MM.1S (cell line): ENCODE measurements around the gene ADGRL3.
"Not testable (repeated sequence)": the region's sequence is repeated elsewhere in the genome, so short reads cannot be mapped to it uniquely, and the experiment has no call there.

Experiments
- DNase-seq: peaks from one replicate; pipeline ENCODE4 v3.0.0-alpha.2; 2015
- H2AFZ ChIP-seq: fragments of 300-600 bp; sonication (generic); 2 replicates; pipeline ENCODE4 v1.6.0; 2016; ENCODE audit warnings: antibody characterized with exemption, low read length
- H3F3A ChIP-seq: fragments of 300-600 bp; sonication (generic); 2 replicates; pipeline ENCODE4 v1.6.1; 2016; ENCODE audit warnings: mild to moderate bottlenecking, antibody characterized with exemption, low read length, moderate library complexity, mixed read lengths; ENCODE audit not compliant: insufficient read depth
- H3K27ac ChIP-seq: fragments of 300-600 bp; sonication (generic); 2 replicates; pipeline ENCODE4 v1.5.1; 2016; ENCODE audit warnings: mild to moderate bottlenecking, low read length
- H3K27me3 ChIP-seq: fragments of 300-600 bp; sonication (generic); replicated peaks from 2 replicates; pipeline ENCODE4 v1.6.0; 2016; ENCODE audit warnings: low read length; ENCODE audit not compliant: insufficient read depth
- H3K36me3 ChIP-seq: fragments of 300-600 bp; sonication (generic); replicated peaks from 2 replicates; pipeline ENCODE4 v1.6.1; 2016; ENCODE audit warnings: mild to moderate bottlenecking, low read length, mixed read lengths; ENCODE audit not compliant: insufficient read depth
- H3K4me1 ChIP-seq: fragments of 300-600 bp; sonication (generic); 2 replicates; pipeline ENCODE4 v1.6.1; 2016; ENCODE audit warnings: low read length, mixed read lengths
- H3K4me2 ChIP-seq: fragments of 300-600 bp; sonication (generic); 2 replicates; pipeline ENCODE4 v1.6.0; 2016; ENCODE audit warnings: low read depth, low read length
- H3K4me3 ChIP-seq: fragments of 300-600 bp; sonication (generic); 2 replicates; pipeline ENCODE4 v1.5.1; 2016; ENCODE audit warnings: low read length, mixed read lengths
- H3K79me2 ChIP-seq: fragments of 300-600 bp; sonication (generic); 2 replicates; pipeline ENCODE4 v1.6.1; 2016; ENCODE audit warnings: mixed run types, low read length, mixed read lengths
- H3K9ac ChIP-seq: fragments of 300-600 bp; sonication (generic); 2 replicates; pipeline ENCODE4 v1.6.1; 2016; ENCODE audit warnings: low read length, mixed read lengths
- H3K9me2 ChIP-seq: fragments of 300-600 bp; sonication (generic); replicated peaks from 2 replicates; pipeline ENCODE4 v1.6.1; 2016; ENCODE audit warnings: mild to moderate bottlenecking, low read length, mixed read lengths; ENCODE audit not compliant: insufficient read depth
- H3K9me3 ChIP-seq: fragments of 300-600 bp; sonication (generic); replicated peaks from 2 replicates; pipeline ENCODE4 v1.6.1; 2016; ENCODE audit warnings: mild to moderate bottlenecking, low read length, mixed read lengths; ENCODE audit not compliant: insufficient read depth
- H4K20me1 ChIP-seq: fragments of 300-600 bp; sonication (generic); 2 replicates; pipeline ENCODE4 v1.6.1; 2016; ENCODE audit warnings: mild to moderate bottlenecking, low read length, moderate library complexity, mixed read lengths; ENCODE audit not compliant: insufficient read depth
- CTCF ChIP-seq: fragments of 300-600 bp; sonication (generic); IDR thresholded peaks from 2 replicates; pipeline ENCODE4 v1.5.1; 2016; ENCODE audit warnings: antibody characterized with exemption, low read length, mixed read lengths
- EZH2 ChIP-seq: fragments of 300-600 bp; sonication (generic); optimal IDR thresholded peaks from 2 replicates; pipeline ENCODE3; 2017; ENCODE audit warnings: low read depth, mild to moderate bottlenecking, antibody characterized with exemption, low read length, mixed read lengths
- EZH2phosphoT487 ChIP-seq: fragments of 300-600 bp; sonication (generic); IDR thresholded peaks from 2 replicates; pipeline ENCODE4 v1.6.1; 2018; ENCODE audit warnings: antibody characterized with exemption, low read length

The ADGRL3 gene

GRCh38 chr4:61851126-61851525 is 651.0 kb downstream of the ADGRL3 start:
- no peaks in the 10 kb centered on the region for H4K20me1 ChIP-seq
- DNase-seq = no peak
- TF ChIP-seq EZH2phosphoT487 (no peak), EZH2 (no peak), CTCF (no peak)

GRCh38 chr4:61852105-61852504 is 652.0 kb downstream of the ADGRL3 start:
- not testable (repeated sequence) for H3K9me2 ChIP-seq, H3K4me3 ChIP-seq, H3K27me3 ChIP-seq, H3K79me2 ChIP-seq, H2AFZ ChIP-seq, H3K4me2 ChIP-seq, H3K27ac ChIP-seq, H3F3A ChIP-seq, DNase-seq, H3K9me3 ChIP-seq, H3K9ac ChIP-seq, H4K20me1 ChIP-seq, H3K36me3 ChIP-seq, H3K4me1 ChIP-seq

More at GRCh38 chr4:61851126-61851525, 651.0 kb downstream of the ADGRL3 start:
- no peaks in the 10 kb centered on the region for H3K9me3 ChIP-seq
- no peak overlapping the region for H3K9ac ChIP-seq
- H3K4me3 ChIP-seq = no peak overlapping the region
- no peaks in the 10 kb centered on the region for H3K9me2 ChIP-seq
- H2AFZ ChIP-seq = no peak overlapping the region
- no peaks in the 10 kb centered on the region for H3K4me1 ChIP-seq
- H3K36me3 ChIP-seq = no peaks in the 10 kb centered on the region
- H3K79me2 ChIP-seq = no peaks in the 10 kb centered on the region
- no peaks in the 10 kb centered on the region for H3F3A ChIP-seq
- H3K27me3 ChIP-seq = no peaks in the 10 kb centered on the region
- no peak overlapping the region for H3K27ac ChIP-seq
- H3K4me2 ChIP-seq = no peak overlapping the region

- TF ChIP-seq EZH2phosphoT487 = no peak
- no peak for TF ChIP-seq EZH2
- TF ChIP-seq CTCF = no peak
- Histone ChIP-seq H4K20me1 (no peaks in the 10 kb centered on the region), H3K9me3 (no peaks in the 10 kb centered on the region), H3K27ac (no peak overlapping the region), H2AFZ (no peak overlapping the region), H3F3A (no peaks in the 10 kb centered on the region), H3K4me3 (no peak overlapping the region), H3K79me2 (no peaks in the 10 kb centered on the region), H3K4me2 (no peak overlapping the region), H3K4me1 (no peaks in the 10 kb centered on the region), H3K9ac (no peak overlapping the region), H3K36me3 (no peaks in the 10 kb centered on the region), H3K9me2 (no peaks in the 10 kb centered on the region), H3K27me3 (no peaks in the 10 kb centered on the region)
- no peak for DNase-seq
Measured at GRCh38 chr4:61853041-61853440, 652.9 kb downstream of the ADGRL3 start.

GRCh38 chr4:61860376-61860775 is 660.2 kb downstream of the ADGRL3 start:
- Histone ChIP-seq H2AFZ (no peak overlapping the region), H3K4me3 (no peak overlapping the region), H4K20me1 (no peaks in the 10 kb centered on the region), H3K9ac (no peak overlapping the region), H3K79me2 (no peaks in the 10 kb centered on the region), H3K4me2 (no peak overlapping the region), H3K36me3 (no peaks in the 10 kb centered on the region), H3K27me3 (no peaks in the 10 kb centered on the region), H3F3A (no peaks in the 10 kb centered on the region), H3K9me2 (no peaks in the 10 kb centered on the region), H3K9me3 (no peaks in the 10 kb centered on the region), H3K27ac (no peak overlapping the region), H3K4me1 (no peaks in the 10 kb centered on the region)
- TF ChIP-seq EZH2phosphoT487 = no peak
- TF ChIP-seq CTCF = no peak
- no peak for TF ChIP-seq EZH2
- no peak for DNase-seq
